ENCODE data around the gene EML1.

DNA sequence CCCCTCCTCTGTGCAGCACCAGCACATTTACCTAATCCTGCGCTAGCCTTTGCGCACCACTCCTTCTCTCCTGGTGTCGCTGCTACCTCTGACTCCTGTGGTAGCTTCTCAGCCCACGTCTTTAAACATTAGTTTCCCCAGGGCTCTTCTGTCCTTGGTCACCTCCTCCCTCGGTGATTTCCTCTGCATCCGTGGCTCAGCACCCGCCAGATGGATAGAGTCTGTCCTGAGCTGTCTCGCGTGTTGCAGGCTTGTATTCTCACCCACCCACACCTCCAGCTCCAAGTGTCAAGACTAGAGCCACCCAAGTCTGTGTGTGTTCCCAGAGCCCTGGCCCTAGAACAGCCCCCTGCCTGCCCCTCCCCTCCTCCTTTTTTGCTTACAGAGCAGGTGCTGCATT lies 83.2 kb downstream of the EML1 start:
- TF ChIP-seq, protein P1, sequence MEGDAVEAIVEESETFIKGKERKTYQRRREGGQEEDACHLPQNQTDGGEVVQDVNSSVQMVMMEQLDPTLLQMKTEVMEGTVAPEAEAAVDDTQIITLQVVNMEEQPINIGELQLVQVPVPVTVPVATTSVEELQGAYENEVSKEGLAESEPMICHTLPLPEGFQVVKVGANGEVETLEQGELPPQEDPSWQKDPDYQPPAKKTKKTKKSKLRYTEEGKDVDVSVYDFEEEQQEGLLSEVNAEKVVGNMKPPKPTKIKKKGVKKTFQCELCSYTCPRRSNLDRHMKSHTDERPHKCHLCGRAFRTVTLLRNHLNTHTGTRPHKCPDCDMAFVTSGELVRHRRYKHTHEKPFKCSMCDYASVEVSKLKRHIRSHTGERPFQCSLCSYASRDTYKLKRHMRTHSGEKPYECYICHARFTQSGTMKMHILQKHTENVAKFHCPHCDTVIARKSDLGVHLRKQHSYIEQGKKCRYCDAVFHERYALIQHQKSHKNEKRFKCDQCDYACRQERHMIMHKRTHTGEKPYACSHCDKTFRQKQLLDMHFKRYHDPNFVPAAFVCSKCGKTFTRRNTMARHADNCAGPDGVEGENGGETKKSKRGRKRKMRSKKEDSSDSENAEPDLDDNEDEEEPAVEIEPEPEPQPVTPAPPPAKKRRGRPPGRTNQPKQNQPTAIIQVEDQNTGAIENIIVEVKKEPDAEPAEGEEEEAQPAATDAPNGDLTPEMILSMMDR (conservative IDR thresholded peaks at IDR 0.05; ENCODE audit: low read length), result no peak
- TF ChIP-seq EZH2phosphoT487 (IDR thresholded peaks at IDR 0.05; ENCODE audit: borderline replicate concordance, low read depth, low read length), result no peak
